GM06990 (cell line): ENCODE data around the gene STAP1.

Source experiments
- DNase-seq: peaks from one replicate; pipeline ENCODE4 v3.0.0-alpha.2; 2011; ENCODE audit not compliant: insufficient read length; ENCODE audit errors: extremely low read depth
- H3K27me3 ChIP-seq: replicated peaks from 2 replicates; pipeline ENCODE4 v1.6.0; 2011; ENCODE audit warnings: low read length; ENCODE audit not compliant: control insufficient read depth, insufficient read depth
- H3K36me3 ChIP-seq: 2 replicates; pipeline ENCODE4 v1.5.1; 2011; ENCODE audit warnings: low read length; ENCODE audit not compliant: control insufficient read depth, insufficient read depth
- H3K4me3 ChIP-seq: replicated peaks from 2 replicates; pipeline ENCODE4 v1.5.1; 2011; ENCODE audit warnings: low read depth, mild to moderate bottlenecking, control low read depth, low read length
- TF ChIP-seq, protein P1 (sequence below): IDR thresholded peaks from 2 replicates; pipeline ENCODE4 v1.5.1; 2011; ENCODE audit warnings: low read length, control low read depth, mild to moderate bottlenecking, inconsistent platforms; ENCODE audit not compliant: insufficient read depth, poor library complexity, severe bottlenecking

Gene STAP1

GRCh38 chr4:67638136-67638535 is 79.6 kb downstream of the STAP1 start:
- H3K4me3 ChIP-seq = no peak overlapping the region
- peaks cover 5% of the 10 kb centered on the region for H3K36me3 ChIP-seq
- TF ChIP-seq, protein P1, sequence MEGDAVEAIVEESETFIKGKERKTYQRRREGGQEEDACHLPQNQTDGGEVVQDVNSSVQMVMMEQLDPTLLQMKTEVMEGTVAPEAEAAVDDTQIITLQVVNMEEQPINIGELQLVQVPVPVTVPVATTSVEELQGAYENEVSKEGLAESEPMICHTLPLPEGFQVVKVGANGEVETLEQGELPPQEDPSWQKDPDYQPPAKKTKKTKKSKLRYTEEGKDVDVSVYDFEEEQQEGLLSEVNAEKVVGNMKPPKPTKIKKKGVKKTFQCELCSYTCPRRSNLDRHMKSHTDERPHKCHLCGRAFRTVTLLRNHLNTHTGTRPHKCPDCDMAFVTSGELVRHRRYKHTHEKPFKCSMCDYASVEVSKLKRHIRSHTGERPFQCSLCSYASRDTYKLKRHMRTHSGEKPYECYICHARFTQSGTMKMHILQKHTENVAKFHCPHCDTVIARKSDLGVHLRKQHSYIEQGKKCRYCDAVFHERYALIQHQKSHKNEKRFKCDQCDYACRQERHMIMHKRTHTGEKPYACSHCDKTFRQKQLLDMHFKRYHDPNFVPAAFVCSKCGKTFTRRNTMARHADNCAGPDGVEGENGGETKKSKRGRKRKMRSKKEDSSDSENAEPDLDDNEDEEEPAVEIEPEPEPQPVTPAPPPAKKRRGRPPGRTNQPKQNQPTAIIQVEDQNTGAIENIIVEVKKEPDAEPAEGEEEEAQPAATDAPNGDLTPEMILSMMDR = no peak
- no peak for DNase-seq
- no peaks in the 10 kb centered on the region for H3K27me3 ChIP-seq

DNA sequence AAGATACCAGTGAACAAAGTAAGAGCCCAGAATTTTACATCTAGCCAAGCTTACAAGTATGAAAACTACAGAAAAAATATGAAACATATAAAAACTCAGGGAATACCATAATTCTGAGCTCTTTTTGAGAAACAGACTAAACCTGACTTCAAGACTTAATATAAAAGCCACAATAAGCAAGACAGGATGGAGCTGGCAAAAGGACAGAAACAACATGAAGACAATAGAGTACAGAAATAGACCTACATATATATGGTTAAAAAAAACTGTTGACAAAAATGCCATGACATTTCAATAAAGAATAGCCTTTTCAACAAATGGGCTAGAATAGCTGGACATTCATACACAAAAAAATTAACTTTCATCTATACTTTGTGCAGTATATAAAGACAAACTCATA is 93.0 kb downstream of the STAP1 start:
- TF ChIP-seq, protein P1 = no peak
- no peaks in the 10 kb centered on the region; the same call in 1 of the 2 replicates for H3K36me3 ChIP-seq

More for the DNA sequence above, 93.0 kb downstream of the STAP1 start:
- no peak overlapping the region for H3K4me3 ChIP-seq
- no peak for DNase-seq
- H3K27me3 ChIP-seq = no peaks in the 10 kb centered on the region
